Neuronal stem cell (in vitro differentiated cells): ENCODE measurements around the gene PGLYRP4.

ENCODE experiments used
- DNase-seq: peaks from one replicate; pipeline ENCODE4 v3.0.0-alpha.2; 2013; ENCODE audit warnings: low spot score
- H2AFZ ChIP-seq: one replicate; pipeline ENCODE4 v1.6.1; 2013; ENCODE audit warnings: mild to moderate bottlenecking, low read length, inconsistent platforms
- H2AK5ac ChIP-seq: 2 replicates; pipeline ENCODE4 v1.6.1; 2013; ENCODE audit warnings: low read depth, mild to moderate bottlenecking, inconsistent platforms, low read length, moderate library complexity, mixed read lengths
- H2BK120ac ChIP-seq: 2 replicates; pipeline ENCODE4 v1.6.1; 2013; ENCODE audit warnings: low read depth, mild to moderate bottlenecking, inconsistent platforms, low read length, moderate library complexity, mixed read lengths
- H2BK12ac ChIP-seq: one replicate; pipeline ENCODE4 v1.6.1; 2013; ENCODE audit warnings: low read length, inconsistent platforms
- H2BK15ac ChIP-seq: 2 replicates; pipeline ENCODE4 v1.6.1; 2013; ENCODE audit warnings: mild to moderate bottlenecking, low read length, inconsistent platforms, mixed read lengths
- H2BK5ac ChIP-seq: one replicate; pipeline ENCODE4 v1.6.1; 2013; ENCODE audit warnings: inconsistent platforms, mild to moderate bottlenecking, low read length, moderate library complexity
- H3K14ac ChIP-seq: one replicate; pipeline ENCODE4 v1.6.1; 2013; ENCODE audit warnings: low read length, inconsistent platforms
- H3K18ac ChIP-seq: 2 replicates; pipeline ENCODE4 v1.6.1; 2013; ENCODE audit warnings: low read length, inconsistent platforms
- H3K23ac ChIP-seq: 2 replicates; pipeline ENCODE4 v1.6.1; 2013; ENCODE audit warnings: low read depth, mild to moderate bottlenecking, mixed read lengths, low read length, inconsistent platforms; ENCODE audit not compliant: poor library complexity
- H3K27ac ChIP-seq: replicated peaks from 3 replicates; pipeline ENCODE4 v1.5.1; 2013; ENCODE audit warnings: low read length, inconsistent platforms
- H3K27me3 ChIP-seq, 3 experiments: 2 replicates each; pipeline ENCODE4 v1.6.1; 2013; ENCODE audit warnings: low read length in 3 of 3, mild to moderate bottlenecking in 2 of 3, inconsistent platforms in 1 of 3, low read depth in 1 of 3, mixed read lengths in 1 of 3, moderate library complexity in 1 of 3; ENCODE audit not compliant: control insufficient read depth in 3 of 3, insufficient read depth in 3 of 3
- H3K36me3 ChIP-seq, 2 donors: replicated peaks in 1 of 2; 2 replicates each; pipeline ENCODE4 v1.6.1; 2013; ENCODE audit warnings: low read length in 2 of 2; ENCODE audit not compliant: control insufficient read depth in 2 of 2, insufficient read depth in 2 of 2
- H3K4ac ChIP-seq: 2 replicates; pipeline ENCODE4 v1.6.1; 2013; ENCODE audit warnings: inconsistent platforms, mild to moderate bottlenecking, low read length, moderate library complexity
- H3K4me1 ChIP-seq, 2 donors: 1 replicate in 1 of 2; 2 replicates in 1 of 2; pipeline ENCODE4 v1.6.1; 2013; ENCODE audit warnings: low read length in 2 of 2, low read depth in 1 of 2; ENCODE audit not compliant: control insufficient read depth in 2 of 2, insufficient read depth in 1 of 2
- H3K4me2 ChIP-seq: one replicate; pipeline ENCODE4 v1.6.1; 2013; ENCODE audit warnings: mild to moderate bottlenecking, low read length, inconsistent platforms; ENCODE audit not compliant: insufficient read depth, poor library complexity, severe bottlenecking
- H3K4me3 ChIP-seq, 2 donors: 2 replicates each; pipeline ENCODE4 v1.5.1; 2013; ENCODE audit warnings: low read length in 2 of 2, mild to moderate bottlenecking in 2 of 2, inconsistent platforms in 1 of 2, moderate library complexity in 1 of 2
- H3K79me1 ChIP-seq: one replicate; pipeline ENCODE4 v1.6.1; 2013; ENCODE audit warnings: low read depth, mild to moderate bottlenecking, inconsistent platforms, low read length, moderate library complexity
- H3K9ac ChIP-seq: one replicate; pipeline ENCODE4 v1.6.1; 2013; ENCODE audit warnings: mild to moderate bottlenecking, low read depth, low read length, inconsistent platforms; ENCODE audit not compliant: poor library complexity
- H3K9me3 ChIP-seq, 2 donors: replicated peaks in 1 of 2; 2 replicates each; pipeline versions ENCODE3 to v1.6.1; 2013; ENCODE audit warnings: low read length in 2 of 2, mild to moderate bottlenecking in 2 of 2, inconsistent platforms in 1 of 2, low read depth in 1 of 2, mixed read lengths in 1 of 2, moderate library complexity in 1 of 2; ENCODE audit not compliant: control insufficient read depth in 2 of 2, insufficient read depth in 1 of 2
- H4K8ac ChIP-seq: one replicate; pipeline ENCODE4 v1.6.1; 2013; ENCODE audit warnings: low read depth, mild to moderate bottlenecking, inconsistent platforms, low read length, moderate library complexity
- H4K91ac ChIP-seq: one replicate; pipeline ENCODE4 v1.6.1; 2013; ENCODE audit warnings: low read length, low read depth, mild to moderate bottlenecking, inconsistent platforms; ENCODE audit not compliant: poor library complexity
- WGBS, 2 donors: extraction: QIAGEN DNeasy Blood & Tissue Kit; methylation state at CpG; one replicate each; pipeline ENCODE4 v1.1.7; 2013; ENCODE audit warnings: missing lambda C conversion rate in 2 of 2, mixed read lengths in 1 of 2; ENCODE audit not compliant: insufficient read length in 2 of 2, insufficient replicate concordance in 1 of 2; ENCODE audit errors: extremely low coverage in 2 of 2; 5-methylcytosine and 5-hydroxymethylcytosine counted together

The PGLYRP4 gene

DNA sequence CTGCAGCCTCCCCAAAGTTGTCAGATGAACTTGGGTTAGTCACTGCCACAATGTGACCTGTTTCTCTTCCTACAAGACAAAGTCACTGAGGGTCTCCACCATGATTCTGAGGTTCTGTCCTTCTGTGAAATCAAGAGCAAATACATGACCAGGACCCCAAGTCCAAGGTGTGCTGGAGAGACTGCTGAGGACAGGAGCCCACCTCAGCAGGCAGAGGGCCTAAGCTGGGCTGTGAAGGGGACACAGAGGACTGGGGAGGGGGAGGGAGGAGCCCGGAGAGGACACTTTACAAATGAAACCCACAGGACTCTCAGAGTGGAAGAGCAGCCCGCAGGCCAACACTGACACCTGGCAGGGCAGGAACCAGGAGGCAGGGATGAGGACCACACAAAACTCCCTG lies 39.2 kb downstream of the PGLYRP4 start:
- H3K4me3 ChIP-seq, result peak overlapping the region in 1 of 2 donors; percentile 26
- H3K27ac ChIP-seq, result no peak overlapping the region
- H3K27me3 ChIP-seq, result peaks cover 0 to 11% (median 0%) of the 10 kb centered on the region in 3 experiments
- WGBS, 2 donors, result no CpG with 5 or more reads among the region's 2 CpGs
- no peak overlapping the region for H2BK15ac ChIP-seq
- H4K8ac ChIP-seq, result no peak overlapping the region
- H3K4me2 ChIP-seq, result no peak overlapping the region
- no peak overlapping the region for H2BK120ac ChIP-seq
- H3K23ac ChIP-seq, result no peak overlapping the region
- no peak overlapping the region for H2BK5ac ChIP-seq
- H3K18ac ChIP-seq, result peak overlapping the region; percentile 48
- H3K9me3 ChIP-seq, result no peaks in the 10 kb centered on the region
- H2AK5ac ChIP-seq, result no peak overlapping the region
- no peak overlapping the region for H2BK12ac ChIP-seq
- no peak overlapping the region for H3K9ac ChIP-seq
- H3K4me1 ChIP-seq, result no peaks in the 10 kb centered on the region
- DNase-seq, result no peak
- H3K36me3 ChIP-seq, result no peaks in the 10 kb centered on the region
- no peak overlapping the region for H3K14ac ChIP-seq
- no peak overlapping the region for H3K4ac ChIP-seq
- H2AFZ ChIP-seq, result no peak overlapping the region
- no peaks in the 10 kb centered on the region for H3K79me1 ChIP-seq
- H4K91ac ChIP-seq, result no peak overlapping the region

DNA sequence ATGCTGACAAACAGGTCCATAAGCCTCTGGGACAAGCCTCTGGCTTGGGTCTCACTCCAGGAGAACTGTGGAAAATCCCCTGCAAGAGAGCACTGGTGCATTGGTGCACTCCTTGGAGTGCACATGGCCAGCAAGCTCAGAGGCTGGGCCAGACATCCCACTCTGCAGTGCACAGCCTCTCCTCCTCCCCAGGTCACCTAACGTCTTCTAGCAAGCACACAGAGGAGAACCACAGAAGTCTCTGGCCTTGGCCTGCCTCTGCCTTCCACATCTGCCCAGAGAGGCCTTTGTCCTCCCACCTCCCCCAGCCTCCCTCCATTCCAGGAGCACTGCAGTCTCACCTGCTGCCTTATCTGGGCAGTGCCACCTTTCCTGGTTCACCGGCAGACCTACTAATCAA lies 40.1 kb downstream of the PGLYRP4 start:
- H4K91ac ChIP-seq, result no peak overlapping the region
- H3K27ac ChIP-seq, result no peak overlapping the region
- peak overlapping the region; percentile 44 for H3K23ac ChIP-seq
- no peak overlapping the region for H2BK120ac ChIP-seq
- H3K79me1 ChIP-seq, result no peaks in the 10 kb centered on the region
- no peak for DNase-seq
- no peak overlapping the region for H3K14ac ChIP-seq
- H3K9ac ChIP-seq, result no peak overlapping the region
- H3K27me3 ChIP-seq, result peaks cover 0 to 14% (median 0%) of the 10 kb centered on the region in 3 experiments
- H3K9me3 ChIP-seq, result no peaks in the 10 kb centered on the region
- H3K4me2 ChIP-seq, result no peak overlapping the region
- no CpG with 5 or more reads among the region's 2 CpGs for whole genome bisulfite sequencing, 2 donors
- H2BK12ac ChIP-seq, result no peak overlapping the region
- H2BK5ac ChIP-seq, result no peak overlapping the region
- H2AK5ac ChIP-seq, result no peak overlapping the region
- H2AFZ ChIP-seq, result no peak overlapping the region
- H3K4me3 ChIP-seq, result no peak overlapping the region
- H3K36me3 ChIP-seq, result no peaks in the 10 kb centered on the region
- H3K18ac ChIP-seq, result no peak overlapping the region
- H3K4ac ChIP-seq, result no peak overlapping the region
- H4K8ac ChIP-seq, result no peak overlapping the region
- no peak overlapping the region for H2BK15ac ChIP-seq
- H3K4me1 ChIP-seq, result no peaks in the 10 kb centered on the region

DNA sequence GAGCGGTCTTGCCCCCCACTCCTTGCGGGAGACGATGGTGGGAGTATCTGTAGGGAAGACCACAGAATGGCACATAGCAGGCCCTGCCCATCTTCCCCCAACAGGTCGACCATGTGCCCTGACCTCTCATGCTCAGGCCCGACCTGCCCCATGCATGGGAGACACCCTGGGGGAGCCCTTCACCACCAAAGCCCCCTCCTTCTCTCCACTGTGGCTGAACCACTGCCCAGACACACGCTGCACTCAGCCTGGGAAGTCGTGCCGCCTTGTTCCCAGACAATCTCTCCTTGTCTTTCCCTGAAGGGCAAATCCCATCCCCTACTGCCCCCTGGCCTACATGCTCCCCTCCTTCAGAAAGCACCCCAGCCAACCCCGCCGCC lies 41.4 kb downstream of the PGLYRP4 start:
- no peak overlapping the region for H2AK5ac ChIP-seq
- H3K9ac ChIP-seq, result no peak overlapping the region
- no peak overlapping the region for H3K4ac ChIP-seq
- H3K79me1 ChIP-seq, result no peaks in the 10 kb centered on the region
- H2BK12ac ChIP-seq, result no peak overlapping the region
- H2BK120ac ChIP-seq, result no peak overlapping the region
- peak overlapping the region; percentile 67 for H3K23ac ChIP-seq
- peak overlapping the region; percentile 84 for H3K18ac ChIP-seq
- H3K27ac ChIP-seq, result no peak overlapping the region
- no peak overlapping the region for H4K91ac ChIP-seq
- H2BK5ac ChIP-seq, result no peak overlapping the region
- peaks cover 0 to 14% (median 0%) of the 10 kb centered on the region in 3 experiments for H3K27me3 ChIP-seq
- H2BK15ac ChIP-seq, result no peak overlapping the region
- no peak overlapping the region for H3K4me3 ChIP-seq
- H3K4me1 ChIP-seq, result no peaks in the 10 kb centered on the region
- H2AFZ ChIP-seq, result no peak overlapping the region
- H3K9me3 ChIP-seq, result no peaks in the 10 kb centered on the region
- no peak overlapping the region for H3K14ac ChIP-seq
- H3K4me2 ChIP-seq, result no peak overlapping the region
- no peak for DNase-seq
- H3K36me3 ChIP-seq, result no peaks in the 10 kb centered on the region
- no peak overlapping the region for H4K8ac ChIP-seq
- WGBS, 2 donors, result no CpG with 5 or more reads among the region's 10 CpGs

DNA sequence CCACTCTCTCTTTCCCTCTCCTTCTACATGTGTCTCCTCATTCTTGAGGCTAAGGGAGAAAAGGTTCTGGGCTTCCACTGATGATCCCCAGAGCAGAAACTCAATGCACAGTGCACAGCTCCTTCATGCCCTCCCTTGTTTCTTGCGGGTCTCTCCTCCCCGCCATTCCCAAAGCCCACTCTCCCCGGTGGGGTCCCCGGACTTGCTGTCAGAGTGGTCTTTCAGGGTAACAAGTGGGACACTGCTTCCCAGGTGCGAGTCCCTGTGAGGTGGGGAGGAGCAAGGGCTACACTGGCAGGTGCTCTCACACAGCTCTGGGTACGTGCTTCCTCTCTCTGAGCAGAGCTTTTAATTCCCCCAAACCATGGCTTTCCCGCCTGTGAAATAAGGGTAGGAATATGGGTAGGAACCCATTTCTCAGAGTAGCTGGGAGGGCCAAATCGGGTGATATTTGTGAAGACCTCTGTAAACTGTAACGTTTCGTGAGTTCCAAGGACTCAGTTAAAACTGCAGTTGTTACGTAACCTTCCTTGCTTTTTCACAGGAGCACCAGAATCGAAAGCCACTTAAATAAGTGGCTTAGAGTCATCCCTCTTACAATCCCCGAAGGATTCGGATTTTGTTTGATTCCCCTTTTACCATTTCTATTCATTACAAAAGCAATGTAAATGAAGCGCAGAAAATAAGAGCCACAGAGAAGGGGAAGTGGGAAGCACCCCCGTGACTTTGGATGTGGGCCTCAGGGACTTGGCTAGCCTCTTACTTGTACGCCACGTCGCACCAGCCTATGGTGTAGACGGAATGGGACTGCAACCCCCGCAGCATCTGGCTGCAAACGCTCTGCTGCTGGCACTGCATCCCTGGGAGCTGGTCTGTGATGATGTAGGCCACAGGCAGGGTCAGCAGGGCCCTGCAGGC lies 42.1 kb downstream of the PGLYRP4 start:
- Histone ChIP-seq H3K27me3 (peaks cover 0 to 14% (median 0%) of the 10 kb centered on the region in 3 experiments), H2BK12ac (no peak overlapping the region), H3K79me1 (no peaks in the 10 kb centered on the region), H3K4me1 (no peaks in the 10 kb centered on the region), H3K4me2 (no peak overlapping the region), H3K27ac (no peak overlapping the region), H3K4me3 (no peak overlapping the region), H2BK120ac (no peak overlapping the region), H2AK5ac (no peak overlapping the region), H3K14ac (no peak overlapping the region), H4K8ac (no peak overlapping the region), H2AFZ (no peak overlapping the region), H3K18ac (peak overlapping the region; percentile 84), H3K4ac (no peak overlapping the region), H3K36me3 (no peaks in the 10 kb centered on the region), H3K9ac (no peak overlapping the region), H2BK15ac (no peak overlapping the region), H3K9me3 (no peaks in the 10 kb centered on the region), H3K23ac (peak overlapping the region; percentile 67), H4K91ac (no peak overlapping the region), H2BK5ac (no peak overlapping the region)
- WGBS, 2 donors, result no CpG with 5 or more reads among the region's 22 CpGs
- DNase-seq, result no peak
